Gastrocnemius medialis (tissue), 4 donors: ENCODE data around the gene ATF6B. TPM values are rescaled to one million over a fixed set of nuclear protein-coding genes. Genes with fewer than 3 reads are reported as not detected.

Experiments
- ATAC-seq, 2 donors: fragments of 150-250 bp; one replicate each; pipeline ENCODE4 v1.9.1; 2016
- DNase-seq, 2 donors: peaks; one replicate each; pipeline ENCODE4 v3.0.0-alpha.2; 2019
- H3K27ac ChIP-seq, 4 donors: fragments of 200-600 bp; sonication (generic); 1 replicate in 1 of 4; 2 replicates in 3 of 4; pipeline ENCODE4 v1.5.1; 2016 to 2018; ENCODE audit warnings: mild to moderate bottlenecking in 2 of 4, moderate library complexity in 1 of 4
- H3K27me3 ChIP-seq, 3 donors: fragments of 200-600 bp; sonication (generic) in 2 of 3; 1 replicate in 1 of 3; 2 replicates in 2 of 3; pipeline versions ENCODE4 v1.5.1 to v1.6.0; 2016 to 2019; ENCODE audit warnings: mild to moderate bottlenecking in 1 of 3, moderate library complexity in 1 of 3
- H3K36me3 ChIP-seq, 2 donors: fragments of 200-600 bp; sonication (generic) in 1 of 2; one replicate each; pipeline ENCODE4 v1.5.1; 2017 to 2018
- H3K4me1 ChIP-seq, 2 donors: fragments of 200-600 bp; sonication (generic) in 1 of 2; one replicate each; pipeline ENCODE4 v1.5.1; 2016 to 2017; ENCODE audit warnings: mild to moderate bottlenecking in 2 of 2
- H3K4me3 ChIP-seq, 4 donors: fragments of 200-600 bp; sonication (generic) in 3 of 4; 1 replicate in 1 of 4; 2 replicates in 3 of 4; pipeline ENCODE4 v1.5.1; 2016 to 2019; ENCODE audit warnings: mild to moderate bottlenecking in 2 of 4
- H3K9me3 ChIP-seq, 3 donors: fragments of 200-600 bp; sonication (generic) in 2 of 3; 1 replicate in 1 of 3; 2 replicates in 2 of 3; pipeline ENCODE4 v1.5.1; 2016 to 2019
- CTCF ChIP-seq, 5 experiments: fragments of 450-650 bp in 3 of 5; fragments of 200-600 bp in 2 of 5; sonication (generic) in 2 of 5; IDR thresholded peaks in 4 of 5; conservative IDR thresholded peaks in 1 of 5; 1 replicate in 4 of 5; 2 replicates in 1 of 5; pipeline ENCODE4 v1.5.1; 2016 to 2019; ENCODE audit warnings: antibody characterized with exemption in 5 of 5, mild to moderate bottlenecking in 3 of 5, moderate library complexity in 3 of 5
- POLR2A ChIP-seq, 2 donors: fragments of 450-650 bp; IDR thresholded peaks; one replicate each; pipeline ENCODE4 v1.6.1; 2017; ENCODE audit warnings: antibody characterized with exemption in 2 of 2, mild to moderate bottlenecking in 2 of 2, moderate library complexity in 2 of 2
- in situ Hi-C, 4 donors: fragments of 200-750 bp; cut with MboI; loops; one replicate each; pipeline versions ENCODE4 v1.15.0 to v1.8.0; 2017; ENCODE audit warnings: low sequenced_read_pairs in 4 of 4
- intact Hi-C: fragments of 100-400 bp; cut with DNase I; formaldehyde crosslinking; loops from one replicate; pipeline ENCODE4 v1.15.1; 2023; ENCODE audit warnings: low total_unique reads
- total RNA-seq, 4 donors: library from RNA; depleted of rRNA; stranded (reverse); fragments of >200 nt; gene quantifications; one replicate each; pipeline versions ENCODE4 v1.1.0 to v1.2.3, GENCODE V29; 2016

ATF6B gene
- total RNA-seq, 4 donors from 2014 or later: 6.8 to 18.4 (median 9.5) TPM

- no peak for DNase-seq
- Histone ChIP-seq H3K4me3 (no peak overlapping the region), H3K27me3 (peaks cover 0 to 5% (median 2%) of the 10 kb centered on the region in 3 donors), H3K9me3 (no peaks in the 10 kb centered on the region), H3K36me3 (no peaks in the 10 kb centered on the region), H3K4me1 (no peaks in the 10 kb centered on the region), H3K27ac (peak overlapping the region; percentile 69 to 77 (median 74))
- ATAC-seq: no peak
- intact Hi-C loops (no loop called here), in situ Hi-C loops (no loop called here)
- no peak for TF ChIP-seq POLR2A (IDR thresholded peaks at IDR 0.05)
Measured at GRCh38 chr6:32088487-32089049, 39.5 kb downstream of the ATF6B start.

GRCh38 chr6:32087574-32088486 is 40.2 kb downstream of the ATF6B start:
- intact Hi-C loops (loop anchor here (2.0 kb wide), 1 partner anchor 25 kb away; no protein-coding TSS in a partner anchor), in situ Hi-C loops (no loop called here)
- H3K36me3 ChIP-seq: no peaks in the 10 kb centered on the region
- peak overlapping the region; percentile 69 to 77 (median 74) for H3K27ac ChIP-seq
- peak; percentile 36 to 42 for ATAC-seq
- peak overlapping the region in 1 of 4 donors; percentile 28 for H3K4me3 ChIP-seq
- H3K4me1 ChIP-seq: no peaks in the 10 kb centered on the region
- peaks cover 0 to 5% (median 2%) of the 10 kb centered on the region in 3 donors for H3K27me3 ChIP-seq
- TF ChIP-seq POLR2A (IDR thresholded peaks at IDR 0.05) (no peak), CTCF (IDR thresholded peaks at IDR 0.05 in 4 of 5, conservative IDR thresholded peaks at IDR 0.05 in 1 of 5) (peak in 3 of 5 experiments; percentile 19 to 52 (median 49))
- DNase-seq: peak; percentile 28 to 46
- H3K9me3 ChIP-seq: no peaks in the 10 kb centered on the region

- Histone ChIP-seq H3K4me3 (peak overlapping the region in 1 of 4 donors; percentile 28), H3K9me3 (no peaks in the 10 kb centered on the region), H3K4me1 (no peaks in the 10 kb centered on the region), H3K27ac (peak overlapping the region; percentile 69 to 77 (median 74)), H3K36me3 (no peaks in the 10 kb centered on the region), H3K27me3 (peaks cover 0 to 5% (median 2%) of the 10 kb centered on the region in 3 donors)
- no peak for DNase-seq
- intact Hi-C loops (loop anchor here (2.0 kb wide), 1 partner anchor 26 kb away; no protein-coding TSS in a partner anchor), in situ Hi-C loops (no loop called here)
- ATAC-seq: no peak
- TF ChIP-seq CTCF (IDR thresholded peaks at IDR 0.05 in 4 of 5, conservative IDR thresholded peaks at IDR 0.05 in 1 of 5): no peak
- TF ChIP-seq POLR2A (IDR thresholded peaks at IDR 0.05): no peak
Measured at GRCh38 chr6:32086661-32087573, 41.1 kb downstream of the ATF6B start.

DNA sequence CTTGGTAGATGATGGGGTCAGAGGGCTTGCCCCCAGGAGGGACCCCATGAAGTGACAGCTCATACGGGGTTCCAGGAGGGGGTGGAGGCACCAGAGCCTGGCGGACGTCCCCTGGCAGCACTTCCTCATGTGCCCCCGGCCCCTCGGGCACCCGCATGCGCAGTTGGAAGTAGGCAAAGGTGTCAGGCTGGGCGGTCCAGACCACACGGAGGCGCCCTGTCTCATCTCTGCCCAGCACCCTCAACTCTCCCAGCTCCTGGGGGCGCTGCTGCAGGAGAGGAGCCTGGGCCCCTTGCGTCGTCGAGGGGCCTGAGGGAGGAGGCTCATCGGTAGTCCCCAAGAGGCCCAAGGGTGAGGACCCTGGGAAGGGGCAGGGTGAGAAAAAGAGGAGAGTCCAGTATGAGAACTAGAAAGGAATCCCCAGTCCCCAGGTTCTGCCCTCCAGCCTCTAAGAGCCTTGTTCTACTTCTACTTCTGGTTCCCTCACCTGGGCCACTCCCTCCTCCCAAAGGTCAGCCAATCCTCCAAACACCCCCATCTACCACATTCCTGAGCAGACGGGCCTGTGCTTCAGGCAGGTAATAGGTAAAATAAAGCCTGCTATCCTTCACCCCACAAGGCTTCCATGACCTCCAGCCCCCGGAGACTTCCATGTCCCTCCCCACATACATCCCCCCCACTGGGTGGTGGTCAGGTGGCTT is 42.1 kb downstream of the ATF6B start:
- Histone ChIP-seq H3K4me1 (no peaks in the 10 kb centered on the region), H3K4me3 (no peak overlapping the region), H3K27ac (peak overlapping the region in 1 of 4 donors; percentile 69), H3K36me3 (no peaks in the 10 kb centered on the region), H3K27me3 (peaks cover 0 to 5% (median 2%) of the 10 kb centered on the region in 3 donors), H3K9me3 (no peaks in the 10 kb centered on the region)
- ATAC-seq: no peak
- intact Hi-C loops: loop anchor here (2.0 kb wide), 1 partner anchor 27 kb away; no protein-coding TSS in a partner anchor
- no peak for DNase-seq
- in situ Hi-C loops: no loop called here
- TF ChIP-seq POLR2A (IDR thresholded peaks at IDR 0.05): no peak
- TF ChIP-seq CTCF (IDR thresholded peaks at IDR 0.05 in 4 of 5, conservative IDR thresholded peaks at IDR 0.05 in 1 of 5): no peak
